ENCODE measurements around the gene ARGFX. TPM values are rescaled to one million over a fixed set of nuclear protein-coding genes. Genes with fewer than 3 reads are reported as not detected.

ARGFX gene
- total and polyA plus RNA-seq, 2 experiments from 2014 or later, result not detected

GRCh38 chr3:121604759-121605158 is 37.0 kb downstream of the ARGFX start:
- Histone ChIP-seq H3K4me2 (no peak overlapping the region), H2AFZ (no peak overlapping the region), H4K20me1 (replicated peaks; ENCODE audit: insufficient read depth) (no peaks in the 10 kb centered on the region), H3K4me3 (no peak overlapping the region), H3K36me3 (ENCODE audit: insufficient read depth) (no peaks in the 10 kb centered on the region), H3K4me1 (ENCODE audit: insufficient read depth) (peaks cover 19% of the 10 kb centered on the region), H3K9me2 (ENCODE audit: insufficient read depth) (peaks cover 15% of the 10 kb centered on the region), H3K27me3 (ENCODE audit: insufficient read depth) (no peaks in the 10 kb centered on the region), H3K27ac (ENCODE audit: low read depth) (no peak overlapping the region), H3F3A (replicated peaks; ENCODE audit: low read depth) (no peaks in the 10 kb centered on the region), H3K79me2 (replicated peaks; ENCODE audit: insufficient read depth) (no peaks in the 10 kb centered on the region)
- H3K27me3 Mint-ChIP-seq (ENCODE audit: insufficient read depth, low read depth, poor library complexity), result peaks cover 2% of the 10 kb centered on the region
- H3K27ac Mint-ChIP-seq, result no peak overlapping the region
- ATAC-seq (no peak), DNase-seq (ENCODE audit: low spot score) (no peak)
- H3K9me3 Mint-ChIP-seq, result no peaks in the 10 kb centered on the region
- H3K4me3 Mint-ChIP-seq, result no peak overlapping the region
- TF ChIP-seq CREB1 (CRISPR knock-in tag; IDR thresholded peaks at IDR 0.05; ENCODE audit: low read depth), result no peak
- TF ChIP-seq ETS1 (IDR thresholded peaks at IDR 0.05), result no peak
- no peak for TF ChIP-seq CTCF (conservative IDR thresholded peaks at IDR 0.05; ENCODE audit: low read depth in 2 of 2)
- no peak for TF ChIP-seq JUNB (IDR thresholded peaks at IDR 0.05; ENCODE audit: unreplicated experiment)
- no peak for TF ChIP-seq ZNF462 (CRISPR knock-in tag; IDR thresholded peaks at IDR 0.05)
- peaks cover 18% of the 10 kb centered on the region for H3K4me1 Mint-ChIP-seq
- H3K36me3 Mint-ChIP-seq (ENCODE audit: low read depth), result no peaks in the 10 kb centered on the region; the same call in 2 of the 3 replicates
